ENCODE results near the gene PRPH.
"Not testable (repeated sequence)": the region's sequence is repeated elsewhere in the genome, so short reads cannot be mapped to it uniquely, and the experiment has no call there.

The PRPH gene

GRCh38 chr12:49295082-49295936 lies at the start of gene PRPH:
PRPH (plus strand) TSS chr12:49295147; CDS start chr12:49295201, 54 bp downstream.
- TF ChIP-seq CTCF (IDR thresholded peaks at IDR 0.05; ENCODE audit: low read depth, low read length, missing control alignments), result no peak
- no peak within 1 kb of the TSS for H3K4me3 ChIP-seq (ENCODE audit: low read depth, low read length)
- no peak for DNase-seq (ENCODE audit: low read depth)

- no peak for TF ChIP-seq CTCF (IDR thresholded peaks at IDR 0.05; ENCODE audit: low read depth, low read length, missing control alignments)
- no peak for DNase-seq (ENCODE audit: low read depth)
- H3K4me3 ChIP-seq (ENCODE audit: low read depth, low read length), result no peak overlapping the region
Observed at GRCh38 chr12:49251357-49251756, 43.6 kb upstream of the PRPH start.

- H3K4me3 ChIP-seq (ENCODE audit: low read depth, low read length), result no peak overlapping the region
- TF ChIP-seq CTCF (IDR thresholded peaks at IDR 0.05; ENCODE audit: low read depth, low read length, missing control alignments), result no peak
- no peak for DNase-seq (ENCODE audit: low read depth)
Observed at GRCh38 chr12:49253033-49253623, 41.8 kb upstream of the PRPH start.

GRCh38 chr12:49255456-49255855 lies 39.5 kb upstream of the PRPH start:
- not testable (repeated sequence) for DNase-seq (ENCODE audit: low read depth); H3K4me3 ChIP-seq (ENCODE audit: low read depth, low read length)

GRCh38 chr12:49255857-49256637 lies 38.9 kb upstream of the PRPH start:
- no peak for DNase-seq (ENCODE audit: low read depth)
- no peak overlapping the region for H3K4me3 ChIP-seq (ENCODE audit: low read depth, low read length)
- TF ChIP-seq CTCF (IDR thresholded peaks at IDR 0.05; ENCODE audit: low read depth, low read length, missing control alignments), result no peak

GRCh38 chr12:49257508-49258184 lies 37.3 kb upstream of the PRPH start:
- DNase-seq (ENCODE audit: low read depth); H3K4me3 ChIP-seq (ENCODE audit: low read depth, low read length): not testable (repeated sequence)

- DNase-seq (ENCODE audit: low read depth), result no peak
- TF ChIP-seq CTCF (IDR thresholded peaks at IDR 0.05; ENCODE audit: low read depth, low read length, missing control alignments), result no peak
- no peak overlapping the region for H3K4me3 ChIP-seq (ENCODE audit: low read depth, low read length)
Observed at GRCh38 chr12:49259452-49259851, 35.5 kb upstream of the PRPH start.

Measured in GM12864 (cell line).